ENCODE data around the gene ACAA1.
"Not testable (repeated sequence)": the region's sequence is repeated elsewhere in the genome, so short reads cannot be mapped to it uniquely, and the experiment has no call there.

ACAA1 gene

DNA sequence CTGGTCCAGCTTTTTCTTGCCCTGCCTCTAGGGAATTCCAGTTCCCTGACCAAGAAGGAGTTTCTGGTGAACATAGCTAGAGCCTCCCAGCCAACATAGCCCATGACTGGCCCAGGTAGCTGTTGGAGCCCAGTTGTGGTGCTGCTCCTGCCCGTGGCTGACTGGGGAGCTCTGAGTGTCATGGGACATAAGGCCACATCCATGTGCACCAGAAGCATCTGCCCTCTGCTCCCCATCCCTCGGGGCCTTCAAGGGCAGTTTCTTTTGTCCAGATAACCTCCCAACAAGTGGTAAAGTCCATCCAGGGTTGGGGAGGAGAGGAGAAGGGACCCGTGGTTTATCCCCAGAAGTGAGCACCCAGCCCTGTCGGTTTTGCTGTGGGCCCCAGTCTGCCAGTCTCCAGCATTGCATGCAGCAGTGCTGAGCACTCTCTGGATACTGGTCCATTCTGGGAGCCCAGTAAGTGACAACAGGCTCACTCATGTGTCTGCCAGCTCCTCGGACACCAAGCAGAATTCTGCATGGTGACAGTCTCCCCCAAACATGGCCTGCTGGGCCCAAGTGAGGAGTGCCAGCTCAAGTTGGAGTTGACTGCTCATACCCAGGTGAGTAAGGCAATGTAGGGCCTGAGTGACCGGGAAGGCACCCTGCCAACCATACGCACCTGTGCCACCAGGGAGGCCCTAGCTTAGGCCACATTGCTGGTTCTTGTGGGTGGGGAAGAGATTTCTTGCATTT, 28.8 kb downstream of the ACAA1 start:
- no peak for DNase-seq

DNA sequence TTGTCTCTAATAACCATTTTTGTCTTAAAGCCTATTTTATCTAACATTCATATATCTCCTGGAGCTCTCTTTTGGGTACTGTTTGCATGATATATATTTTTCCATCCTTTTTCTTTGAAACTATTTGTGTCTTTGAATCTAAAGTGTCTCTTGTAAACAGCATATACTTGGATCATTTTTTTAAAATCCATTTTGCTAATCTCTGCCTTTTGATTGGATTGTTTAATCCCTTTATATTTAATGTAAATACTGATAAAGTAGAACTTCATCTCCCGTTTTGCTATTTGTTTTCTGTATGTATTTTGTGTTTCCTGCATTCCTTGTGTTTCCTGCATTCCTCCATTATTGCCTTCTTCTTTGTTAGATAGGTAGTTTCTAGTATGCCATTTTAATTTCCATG, 31.4 kb downstream of the ACAA1 start:
- no peak for DNase-seq

DNA sequence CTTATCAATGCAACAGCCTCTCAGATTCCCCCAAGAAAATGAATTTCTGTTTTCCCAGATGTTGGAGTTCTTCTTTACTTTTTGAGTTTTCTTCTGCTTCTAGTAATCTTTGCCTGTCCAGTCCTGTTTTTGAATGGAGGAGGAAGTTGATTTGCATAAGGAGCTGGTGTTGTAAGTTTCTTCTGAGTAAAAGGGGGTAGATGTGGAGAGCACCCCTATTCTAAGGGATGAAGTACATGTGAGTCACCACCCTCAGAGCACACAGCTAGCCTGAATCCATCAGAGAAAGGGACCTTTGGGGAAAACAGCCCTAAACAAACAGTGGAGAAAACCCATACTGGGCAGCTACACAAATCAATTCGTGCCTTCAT, 34.5 kb downstream of the ACAA1 start:
- no peak for DNase-seq

DNA sequence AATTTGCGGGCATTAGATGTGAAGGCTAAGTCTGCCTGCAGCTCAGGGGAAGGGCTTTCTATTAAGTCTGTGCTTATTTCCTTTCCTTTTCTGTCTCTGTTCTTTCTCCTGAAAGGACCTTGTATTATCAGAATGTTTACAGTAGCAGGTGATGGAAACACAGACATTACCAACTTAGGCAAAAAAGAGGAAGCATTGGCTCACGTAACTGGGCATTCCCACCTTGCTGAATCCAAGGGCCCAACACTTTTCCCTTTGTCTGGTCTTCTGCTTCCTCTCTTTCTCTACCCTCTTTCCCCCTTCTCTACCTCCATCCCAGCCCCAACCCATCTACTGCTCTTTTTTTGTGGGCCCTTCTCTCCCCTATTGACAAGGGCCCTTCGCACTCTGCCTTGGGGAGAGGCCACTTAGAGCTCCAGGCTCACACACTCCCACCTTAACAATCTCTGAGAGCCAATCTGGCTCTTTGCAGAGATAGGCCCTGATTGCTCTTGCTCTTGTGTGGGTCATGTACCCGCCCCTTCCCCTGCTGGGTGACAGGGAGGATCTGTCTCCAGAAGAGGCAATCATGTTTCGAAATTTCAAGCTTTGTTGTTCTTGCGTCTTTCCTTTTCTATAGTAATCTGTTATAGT, 35.0 kb downstream of the ACAA1 start:
- DNase-seq, result no peak

DNA sequence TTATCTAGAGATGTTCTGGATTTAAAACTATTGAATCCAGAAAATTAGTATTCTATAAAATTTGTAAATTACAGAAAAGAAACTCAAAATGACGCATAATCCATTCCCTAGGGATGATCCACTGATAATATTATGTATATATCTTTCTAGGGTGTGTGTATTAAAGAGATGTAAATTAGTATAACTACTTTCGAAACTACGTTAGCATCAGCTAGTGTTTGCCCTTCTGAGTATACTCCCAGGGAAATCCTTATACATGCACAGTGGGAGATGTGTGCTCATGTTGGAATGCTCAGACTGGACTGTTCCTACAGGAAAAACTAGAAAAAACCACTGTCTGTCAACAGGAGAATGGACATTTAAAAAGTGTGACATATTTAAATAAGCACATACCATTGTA, 36.4 kb downstream of the ACAA1 start:
- DNase-seq, result no peak

DNA sequence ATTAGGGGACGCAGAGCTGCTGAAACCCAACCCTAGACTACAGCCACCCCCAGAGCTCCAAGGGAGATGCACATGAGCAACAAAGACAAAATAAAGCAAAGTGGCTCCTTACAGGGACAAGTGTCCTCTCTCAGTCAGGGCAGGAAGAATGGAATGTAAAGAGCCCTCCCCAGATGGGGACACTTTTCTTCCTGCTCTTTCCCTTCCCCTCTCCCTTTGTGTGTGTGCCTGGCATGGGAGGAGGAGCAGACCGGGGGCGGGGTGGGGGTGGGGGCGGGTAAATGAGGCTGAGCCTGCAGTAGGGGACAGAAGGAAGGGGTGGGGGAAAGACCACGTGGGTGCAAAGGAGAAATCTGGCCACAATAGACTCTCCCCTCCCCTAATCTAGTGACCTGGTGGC, 37.4 kb downstream of the ACAA1 start:
- DNase-seq, result no peak

DNA sequence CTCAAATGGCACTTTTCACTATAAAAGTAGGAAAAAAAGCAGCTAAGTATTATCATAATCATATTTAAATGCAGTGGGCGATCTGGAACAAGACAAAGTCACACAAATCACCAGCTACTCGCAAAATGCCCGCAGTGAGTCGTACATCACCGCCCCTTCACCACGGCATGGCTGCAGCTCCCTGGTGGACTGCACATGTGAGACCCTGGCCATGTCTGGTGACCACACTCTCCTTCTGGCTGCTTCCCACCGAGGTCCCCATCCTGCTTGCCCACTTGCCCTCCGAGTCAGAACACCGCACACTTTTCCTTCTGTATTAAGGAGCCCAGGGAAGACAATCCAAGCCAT, 38.6 kb downstream of the ACAA1 start:
- no peak for DNase-seq

DNA sequence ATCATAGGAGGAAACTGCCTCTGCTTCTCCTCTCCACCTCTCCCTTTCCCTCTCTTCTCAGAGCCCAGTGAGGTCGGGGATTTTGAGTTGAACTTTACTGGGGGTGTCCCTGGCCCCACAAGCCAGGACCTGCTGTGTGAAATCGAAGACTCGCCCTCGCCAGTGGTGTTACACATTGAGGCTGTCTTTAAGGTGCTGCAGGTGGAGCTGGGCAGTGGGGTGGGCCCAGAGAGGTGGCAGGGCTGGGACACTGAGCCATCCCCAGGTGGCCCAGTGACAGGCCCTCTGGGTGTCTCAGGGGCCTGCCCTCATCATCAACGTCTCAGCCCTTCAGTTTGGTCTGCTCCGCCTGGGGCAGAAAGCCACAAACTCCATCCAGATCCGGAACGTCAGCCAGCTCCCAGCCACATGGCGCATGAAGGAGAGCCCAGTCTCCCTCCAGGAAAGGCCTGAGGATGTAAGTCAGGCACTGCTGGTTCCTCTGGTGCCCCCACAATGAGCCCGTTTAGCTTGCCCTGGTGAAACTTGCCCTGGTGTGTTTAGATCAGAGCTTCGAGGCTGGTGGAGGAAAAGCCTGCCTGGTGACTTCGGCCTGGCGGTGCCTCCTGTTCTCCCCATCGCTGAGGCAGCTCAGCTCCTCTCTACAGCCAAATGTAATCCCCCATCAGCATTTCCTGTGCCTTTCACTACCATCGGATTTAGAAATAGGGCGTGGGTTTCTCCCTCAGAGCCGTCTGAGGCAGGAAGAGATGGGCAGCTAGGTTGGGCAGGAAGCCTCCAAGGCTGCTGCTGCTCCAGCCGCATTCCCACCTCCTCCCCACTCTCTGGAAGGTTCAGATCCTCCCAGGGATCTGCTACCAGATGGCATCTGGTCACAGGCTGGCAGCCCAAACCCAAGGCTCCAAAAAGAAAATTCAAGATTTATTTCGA, 39.2 kb downstream of the ACAA1 start:
- no peak for DNase-seq

DNA sequence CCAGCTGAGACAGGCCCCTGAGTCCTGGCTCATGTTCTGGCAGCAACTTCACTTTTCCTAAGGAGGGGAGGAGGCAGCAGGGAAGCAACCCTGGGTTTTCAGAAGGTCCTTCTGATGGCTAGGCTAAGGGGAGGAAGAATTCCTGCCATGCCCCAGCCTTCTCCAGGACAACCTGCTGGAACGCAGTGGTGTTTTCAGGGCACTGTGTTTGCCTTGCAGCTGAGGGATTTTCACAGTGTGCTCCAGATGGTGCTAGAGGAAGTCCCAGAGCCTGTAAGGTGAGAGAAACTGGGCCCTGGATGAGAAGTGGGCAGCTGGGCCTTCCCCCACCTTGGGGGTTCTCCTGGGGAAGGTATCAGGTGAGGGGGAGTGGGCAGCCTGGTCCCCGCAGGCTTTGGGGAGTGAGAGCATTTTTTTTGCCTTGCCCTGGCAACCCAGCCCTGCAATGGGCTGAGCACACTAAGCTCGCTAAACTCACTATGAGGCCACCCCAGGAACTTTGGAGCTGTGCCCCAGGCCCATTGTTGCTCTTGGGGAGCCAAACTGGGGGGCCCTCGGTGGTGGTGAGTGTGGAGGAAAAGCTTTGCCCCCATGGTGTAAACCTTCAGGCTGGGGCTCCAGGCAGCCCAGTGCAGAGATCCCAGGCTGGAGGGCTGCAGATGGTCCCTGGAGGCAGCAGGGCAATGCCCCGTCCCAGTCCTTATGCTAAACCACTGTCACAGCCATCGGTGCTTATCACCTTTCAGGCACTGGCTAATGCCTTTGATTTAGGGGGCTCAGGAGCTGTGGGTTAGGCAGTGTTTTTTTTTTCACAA, 41.1 kb downstream of the ACAA1 start:
- DNase-seq, result peak in 3 of 56 donors; percentile 13 to 40 (median 25)

DNA sequence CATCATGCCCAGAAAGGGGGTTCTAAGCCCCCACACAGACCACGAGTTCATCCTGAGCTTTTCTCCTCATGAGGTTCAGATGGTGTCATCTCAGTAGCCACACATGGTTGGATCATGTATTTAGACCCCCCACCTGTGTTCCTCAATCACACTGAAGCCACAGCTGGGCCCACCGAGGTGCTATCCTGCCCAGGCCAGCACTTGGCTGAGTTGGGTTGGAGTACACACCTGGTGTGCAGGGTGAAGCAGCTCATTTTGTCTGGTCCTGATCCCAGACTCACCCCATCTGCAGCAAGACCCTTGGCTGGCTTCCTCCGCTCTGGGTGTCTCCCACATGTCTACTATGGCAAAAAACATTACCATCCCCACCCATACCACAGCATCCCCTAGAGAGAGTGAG, 41.9 kb downstream of the ACAA1 start:
- no peak for DNase-seq

DNA sequence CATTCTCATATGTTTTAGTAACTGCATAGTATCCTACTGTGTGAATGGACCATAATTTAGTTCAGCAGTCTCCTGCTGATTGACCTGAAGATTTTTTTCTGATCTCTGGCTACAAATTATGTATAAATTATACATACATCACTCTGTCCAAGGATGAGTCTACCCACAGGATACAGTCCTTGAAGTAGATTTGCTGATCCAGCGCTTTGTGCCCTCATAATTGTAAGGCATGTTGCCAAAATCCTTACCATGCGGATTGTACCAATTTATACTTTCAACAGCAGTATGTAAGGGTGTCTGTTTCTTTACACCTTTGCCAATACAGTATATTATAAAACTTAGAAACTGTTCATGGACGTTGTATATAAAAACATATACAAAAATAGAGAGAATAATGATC, 46.5 kb downstream of the ACAA1 start:
- DNase-seq, result no peak

DNA sequence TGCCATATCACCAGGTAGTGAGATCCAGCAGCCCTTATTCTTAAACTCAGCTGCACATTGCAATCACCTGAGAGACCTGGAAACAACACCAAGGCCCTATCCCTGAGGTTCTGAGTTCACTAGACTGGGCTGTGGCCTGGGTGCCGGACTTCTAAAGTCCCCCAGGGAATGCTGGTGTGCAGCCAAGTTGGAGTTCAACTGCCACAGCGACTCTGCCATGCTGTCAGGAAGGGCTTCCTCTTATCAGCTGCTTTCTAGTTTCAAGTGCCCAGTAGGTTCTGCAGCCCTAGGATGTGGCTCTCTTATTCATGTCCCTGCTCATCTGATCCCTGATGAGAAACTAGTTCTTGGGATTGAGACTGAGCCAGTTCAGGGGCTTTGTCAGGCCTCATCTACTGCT, 47.8 kb downstream of the ACAA1 start:
- no peak for DNase-seq

DNA sequence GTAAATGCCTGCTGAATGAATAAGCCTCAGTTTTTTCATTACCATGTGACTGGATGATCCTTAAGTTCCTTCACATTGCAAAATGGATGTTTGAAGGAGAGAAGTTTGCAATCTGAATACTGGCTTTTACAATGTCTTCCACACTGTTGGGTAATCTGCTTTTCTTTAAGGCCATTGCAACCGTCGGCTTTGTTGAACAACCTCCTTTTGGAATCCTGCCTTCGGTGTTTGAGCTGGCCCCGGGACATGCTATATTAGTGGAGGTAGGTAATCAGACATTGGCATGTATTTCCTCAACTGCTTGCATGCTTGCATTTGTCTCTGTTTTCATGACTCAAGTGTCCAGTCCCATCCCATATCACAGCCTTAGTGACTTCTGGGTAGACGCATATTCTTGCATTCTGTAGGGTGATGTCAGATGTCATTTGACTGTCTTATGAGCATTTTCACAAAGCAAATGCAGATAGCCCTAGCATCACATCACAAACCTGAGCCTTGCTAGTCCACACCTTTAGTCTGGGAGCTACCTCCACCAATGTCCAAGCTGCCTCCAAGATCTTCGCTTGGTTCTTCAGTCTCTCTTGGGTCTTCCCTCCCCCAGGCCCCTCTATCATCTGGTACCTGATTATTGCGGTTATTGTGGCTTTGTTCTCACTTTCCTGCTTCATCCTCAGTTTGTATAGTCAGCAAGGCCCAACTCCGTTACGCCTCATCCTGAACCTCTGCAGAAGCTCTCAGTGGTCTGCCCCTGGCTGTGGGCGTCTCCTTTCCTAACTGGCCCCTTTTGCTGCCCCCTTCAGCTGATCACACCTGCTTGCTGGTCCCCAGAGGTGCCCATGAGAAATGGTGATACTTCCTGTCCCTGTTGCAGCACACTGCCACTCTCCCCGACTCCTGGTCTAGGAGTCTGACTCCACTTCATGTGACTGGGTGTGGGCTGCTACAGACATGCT, 48.5 kb downstream of the ACAA1 start:
- DNase-seq, result no peak

DNA sequence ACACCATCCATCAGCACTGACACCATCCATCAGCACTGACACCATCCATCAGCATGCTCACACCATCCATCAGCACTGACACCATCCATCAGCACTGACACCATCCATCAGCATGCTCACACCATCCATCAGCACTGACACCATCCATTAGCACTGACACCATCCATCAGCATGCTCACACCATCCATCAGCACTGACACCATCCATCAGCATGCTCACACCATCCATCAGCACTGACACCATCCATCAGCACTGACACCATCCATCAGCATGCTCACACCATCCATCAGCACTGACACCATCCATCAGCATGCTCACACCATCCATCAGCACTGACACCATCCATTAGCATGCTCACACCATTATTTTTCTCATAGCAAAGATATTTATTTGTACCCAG, 49.6 kb downstream of the ACAA1 start:
- not testable (repeated sequence) for DNase-seq

DNA sequence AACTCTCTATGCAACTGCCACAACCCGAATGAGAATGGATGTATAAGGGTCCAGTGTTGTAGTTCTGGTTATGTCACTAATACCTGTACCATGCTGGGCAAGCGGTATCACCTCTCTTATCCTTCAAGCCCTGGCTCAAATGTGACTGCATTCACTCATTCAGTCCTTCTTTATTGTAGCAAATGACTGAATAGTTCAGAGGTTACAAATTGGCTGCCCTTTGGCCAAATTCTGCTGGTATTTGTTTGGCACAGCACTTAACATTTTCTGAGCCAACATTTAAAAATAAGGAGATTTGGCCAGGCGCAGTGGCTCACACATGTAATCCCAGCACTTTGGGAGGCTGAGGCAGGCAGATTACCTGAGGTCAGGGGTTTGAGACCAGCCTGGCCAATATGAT, 50.4 kb downstream of the ACAA1 start:
- DNase-seq, result no peak

DNA sequence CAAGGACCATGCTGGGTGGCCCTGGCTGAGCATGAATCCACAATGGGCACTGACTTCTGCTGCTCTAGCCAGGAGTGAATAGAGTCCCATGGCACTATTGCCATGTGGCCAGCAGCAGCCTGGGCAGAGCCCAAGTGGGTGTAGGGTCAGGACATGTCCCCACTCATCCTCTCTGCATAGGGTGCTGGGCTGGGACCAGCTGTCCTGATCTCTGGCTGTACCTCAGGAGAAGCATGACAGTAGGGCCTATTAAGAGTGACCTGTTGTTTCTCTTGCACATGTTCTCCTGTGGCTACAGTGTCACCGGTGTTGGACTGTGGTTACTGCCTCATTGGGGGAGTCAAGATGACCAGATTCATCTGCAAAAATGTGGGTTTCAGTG, 51.0 kb downstream of the ACAA1 start:
- DNase-seq, result no peak

DNA sequence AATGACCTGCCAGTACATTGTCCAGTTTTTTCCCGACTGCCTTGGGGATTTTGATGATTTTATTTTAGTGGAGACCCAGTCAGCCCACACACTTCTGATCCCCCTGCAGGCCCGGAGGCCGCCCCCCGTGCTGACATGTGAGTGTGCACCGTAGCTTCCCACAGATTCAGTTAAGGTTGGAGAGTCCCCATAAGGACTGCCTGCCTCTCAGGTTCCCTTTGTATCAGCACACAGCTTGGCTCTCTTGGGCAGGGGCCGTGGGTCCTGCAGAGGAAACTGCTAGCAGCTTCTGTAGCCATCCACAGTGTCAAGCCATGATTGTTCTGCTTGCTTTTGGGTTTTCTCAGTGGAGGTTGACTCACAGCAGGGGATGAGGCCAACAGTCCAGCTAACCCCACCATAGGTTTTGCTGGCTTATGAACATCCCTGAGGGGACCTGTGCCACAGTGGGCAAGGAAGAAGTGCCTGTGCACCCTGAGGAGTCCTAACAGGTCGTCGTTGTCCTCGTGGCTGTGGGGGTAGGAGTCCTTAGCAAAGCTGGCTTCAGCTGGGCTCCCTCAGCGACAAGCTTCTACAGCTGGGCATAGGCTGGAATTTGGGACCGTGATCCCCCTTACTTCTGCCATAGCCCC, 51.5 kb downstream of the ACAA1 start:
- DNase-seq, result no peak

DNA sequence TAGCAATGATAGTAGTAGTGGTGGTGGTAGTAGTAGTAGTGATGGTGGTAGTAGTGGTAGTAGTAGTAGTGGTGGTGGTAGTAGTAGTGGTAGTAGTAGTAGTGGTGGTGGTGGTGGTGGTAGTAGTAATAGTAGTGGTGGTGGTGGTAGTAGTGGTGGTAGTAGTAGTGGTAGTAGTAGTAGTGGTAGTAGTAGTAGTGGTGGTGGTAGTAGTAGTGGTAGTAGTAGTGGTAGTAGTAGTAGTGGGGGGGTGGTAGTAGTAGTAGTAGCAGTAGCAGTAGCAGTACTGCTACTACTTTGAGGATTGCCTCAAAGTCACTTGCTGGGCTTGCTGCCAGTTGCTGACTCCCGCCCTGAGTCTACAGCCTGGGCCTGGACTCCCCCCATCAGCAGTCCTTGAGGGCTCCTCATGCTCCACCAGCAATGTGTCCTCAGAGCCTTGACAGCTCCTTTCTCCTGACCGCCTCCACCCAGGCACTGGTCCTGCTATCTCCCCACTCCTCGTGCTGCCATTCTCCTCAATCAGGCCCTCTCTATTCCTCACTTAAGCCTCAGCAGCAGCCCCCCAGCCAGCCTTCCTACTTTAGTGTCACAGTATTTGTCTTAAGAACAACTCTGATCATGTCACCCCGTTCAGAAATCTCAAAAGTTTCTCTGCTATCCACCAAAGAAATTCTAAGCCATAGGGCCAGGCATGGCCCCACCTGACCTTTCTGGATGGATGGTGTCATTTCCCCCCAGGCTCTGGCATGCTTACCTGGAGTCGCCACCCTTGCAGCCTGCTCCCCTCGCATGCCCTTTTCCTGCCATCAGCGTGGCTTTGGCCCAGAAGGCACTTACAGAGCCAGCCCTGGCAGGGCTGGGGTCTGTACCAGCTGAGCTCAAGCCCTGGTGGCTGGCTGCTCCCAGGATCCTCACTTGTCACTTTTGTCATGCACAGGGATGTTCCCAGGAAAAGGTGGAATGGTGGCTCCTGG, 52.3 kb downstream of the ACAA1 start:
- no peak for DNase-seq

DNA sequence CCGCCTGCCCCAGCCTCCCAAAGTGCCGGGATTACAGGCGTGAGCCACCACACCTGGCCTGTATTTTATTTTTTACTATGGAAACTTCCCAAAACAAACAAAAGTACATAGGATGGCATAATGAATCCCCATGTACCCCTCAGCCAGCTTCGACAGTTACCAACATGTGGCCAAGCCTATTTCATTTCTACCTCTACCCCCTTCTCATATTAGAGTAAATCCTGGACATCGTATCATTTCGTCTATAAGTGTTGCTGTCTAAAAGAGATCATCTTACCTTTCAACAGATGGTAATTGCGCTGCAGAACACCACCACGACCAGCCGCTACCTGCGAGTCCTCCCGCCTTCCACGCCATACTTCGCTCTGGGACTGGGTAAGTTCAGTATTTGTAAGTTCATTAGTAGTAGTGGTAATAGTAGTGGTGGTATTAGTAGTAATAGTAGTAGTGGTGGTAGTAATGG, 53.0 kb downstream of the ACAA1 start:
- DNase-seq, result no peak
